Astrocyte (in vitro differentiated cells and primary cell): Measurements from ENCODE around the gene RBM17. TPM values are rescaled to one million over a fixed set of nuclear protein-coding genes. Genes with fewer than 3 reads are reported as not detected.
"Not testable (repeated sequence)": the region's sequence is repeated elsewhere in the genome, so short reads cannot be mapped to it uniquely, and the experiment has no call there.

Experiments
- DNase-seq: peaks from one replicate; pipeline ENCODE4 v3.0.0-alpha.2; 2010; ENCODE audit warnings: low read depth
- FAIRE-seq: peaks from 2 replicates; lab custom pipeline; 2011; peaks lifted over from hg19 to GRCh38; lab: Jason Lieb, UNC
- H2AFZ ChIP-seq: 2 replicates; pipeline ENCODE4 v1.6.0; 2012; ENCODE audit warnings: low read depth, low read length, inconsistent platforms
- H3K27ac ChIP-seq: 2 replicates; pipeline ENCODE4 v1.5.1; 2011; ENCODE audit warnings: low read depth, low read length, inconsistent platforms
- H3K27me3 ChIP-seq: 2 replicates; pipeline ENCODE4 v1.6.0; 2011; ENCODE audit warnings: low read length, inconsistent platforms; ENCODE audit not compliant: insufficient read depth
- H3K36me3 ChIP-seq: 2 replicates; pipeline ENCODE4 v1.5.1; 2011; ENCODE audit warnings: low read length, inconsistent platforms; ENCODE audit not compliant: insufficient read depth
- H3K4me1 ChIP-seq: 2 replicates; pipeline ENCODE4 v1.5.1; 2011; ENCODE audit warnings: low read length, inconsistent platforms; ENCODE audit not compliant: insufficient read depth
- H3K4me2 ChIP-seq: 2 replicates; pipeline ENCODE4 v1.6.0; 2012; ENCODE audit warnings: low read length, inconsistent platforms
- H3K4me3 ChIP-seq: 2 replicates; pipeline ENCODE4 v1.5.1; 2011; ENCODE audit warnings: low read depth, mild to moderate bottlenecking, low read length, inconsistent platforms; ENCODE audit not compliant: insufficient read depth
- H3K79me2 ChIP-seq: 2 replicates; pipeline ENCODE4 v1.6.0; 2012; ENCODE audit warnings: mild to moderate bottlenecking, low read length, inconsistent platforms; ENCODE audit not compliant: insufficient read depth
- H3K9ac ChIP-seq: 2 replicates; pipeline ENCODE4 v1.6.0; 2012; ENCODE audit warnings: mild to moderate bottlenecking, low read length, inconsistent platforms
- H3K9me3 ChIP-seq: 2 replicates; pipeline ENCODE4 v1.5.1; 2012; ENCODE audit warnings: low read depth, mild to moderate bottlenecking, low read length, inconsistent platforms; ENCODE audit not compliant: insufficient read depth
- H4K20me1 ChIP-seq: 2 replicates; pipeline ENCODE4 v1.6.0; 2012; ENCODE audit warnings: low read length, inconsistent platforms; ENCODE audit not compliant: insufficient read depth
- H3K27ac Mint-ChIP-seq: one replicate; pipeline ENCODE4 v1.8.0; 2021; ENCODE audit warnings: mild to moderate bottlenecking, mixed read lengths; ENCODE audit not compliant: unreplicated experiment
- H3K27me3 Mint-ChIP-seq: one replicate; pipeline ENCODE4 v1.8.0; 2021; ENCODE audit warnings: low read depth, mixed read lengths; ENCODE audit not compliant: unreplicated experiment
- H3K36me3 Mint-ChIP-seq: one replicate; pipeline ENCODE4 v1.8.0; 2021; ENCODE audit warnings: low read depth, mixed read lengths; ENCODE audit not compliant: unreplicated experiment
- H3K4me1 Mint-ChIP-seq: one replicate; pipeline ENCODE4 v1.8.0; 2021; ENCODE audit warnings: low read depth, mixed read lengths; ENCODE audit not compliant: unreplicated experiment
- H3K4me3 Mint-ChIP-seq: one replicate; pipeline ENCODE4 v1.8.0; 2021; ENCODE audit warnings: mild to moderate bottlenecking, moderate library complexity, mixed read lengths; ENCODE audit not compliant: unreplicated experiment
- H3K9me3 Mint-ChIP-seq: one replicate; pipeline ENCODE4 v1.8.0; 2021; ENCODE audit warnings: mild to moderate bottlenecking, mixed read lengths; ENCODE audit not compliant: unreplicated experiment
- CTCF ChIP-seq: IDR thresholded peaks from 2 replicates; pipeline ENCODE4 v1.5.1; 2011; ENCODE audit warnings: low read depth, mild to moderate bottlenecking, inconsistent platforms, low read length, moderate library complexity; ENCODE audit not compliant: insufficient read depth
- EZH2 ChIP-seq: IDR thresholded peaks from 2 replicates; pipeline ENCODE4 v1.6.1; 2012; ENCODE audit warnings: mild to moderate bottlenecking, low read length, inconsistent platforms; ENCODE audit not compliant: insufficient read depth
- total RNA-seq: library from RNA; stranded (reverse); gene quantifications from 2 replicates; pipeline ENCODE4 v1.2.1, GENCODE V29; 2021

Gene RBM17
- total RNA-seq, 1 donor from 2014 or later: 71.3 TPM

- Histone ChIP-seq H3K4me1 (no peaks in the 10 kb centered on the region), H3K4me3 (no peak overlapping the region), H3K9ac (no peak overlapping the region), H3K79me2 (peaks cover 45% of the 10 kb centered on the region), H3K27me3 (no peaks in the 10 kb centered on the region), H3K9me3 (no peaks in the 10 kb centered on the region), H3K36me3 (peaks cover 26% of the 10 kb centered on the region), H3K27ac (no peak overlapping the region), H4K20me1 (peaks cover 45% of the 10 kb centered on the region), H2AFZ (no peak overlapping the region), H3K4me2 (no peak overlapping the region)
- no peak for DNase-seq
- Mint-ChIP-seq H3K9me3 (no peaks in the 10 kb centered on the region), H3K36me3 (peaks cover 6% of the 10 kb centered on the region), H3K4me3 (no peak overlapping the region), H3K27ac (no peak overlapping the region), H3K4me1 (peaks cover 2% of the 10 kb centered on the region), H3K27me3 (no peaks in the 10 kb centered on the region)
- no peak for FAIRE-seq
- TF ChIP-seq EZH2: no peak
- TF ChIP-seq CTCF: no peak
These were observed 13.3 kb downstream of the RBM17 start for GRCh38 chr10:6102128-6102527.

GRCh38 chr10:6103591-6103990, 14.8 kb downstream of the RBM17 start:
- no peak for TF ChIP-seq EZH2
- TF ChIP-seq CTCF: no peak
- Histone ChIP-seq H3K27me3 (no peaks in the 10 kb centered on the region), H3K36me3 (peaks cover 35% of the 10 kb centered on the region), H3K9ac (no peak overlapping the region), H3K27ac (no peak overlapping the region), H3K4me1 (no peaks in the 10 kb centered on the region), H3K4me2 (no peak overlapping the region), H2AFZ (no peak overlapping the region), H3K79me2 (peaks cover 32% of the 10 kb centered on the region), H3K9me3 (no peaks in the 10 kb centered on the region), H3K4me3 (no peak overlapping the region), H4K20me1 (peaks cover 41% of the 10 kb centered on the region)
- Mint-ChIP-seq H3K4me1 (peaks cover 3% of the 10 kb centered on the region), H3K27me3 (no peaks in the 10 kb centered on the region), H3K4me3 (no peak overlapping the region), H3K27ac (no peak overlapping the region), H3K9me3 (no peaks in the 10 kb centered on the region), H3K36me3 (peaks cover 3% of the 10 kb centered on the region)
- DNase-seq (no peak), FAIRE-seq (no peak)

- H3K27ac ChIP-seq, H3K4me1 Mint-ChIP-seq, DNase-seq, FAIRE-seq, H3K36me3 Mint-ChIP-seq, H3K27me3 Mint-ChIP-seq, H3K9ac ChIP-seq, H3K4me3 Mint-ChIP-seq, H3K27me3 ChIP-seq, H3K4me1 ChIP-seq, H3K4me3 ChIP-seq, H2AFZ ChIP-seq, H3K9me3 Mint-ChIP-seq, H3K27ac Mint-ChIP-seq, H3K9me3 ChIP-seq, H3K4me2 ChIP-seq: not testable (repeated sequence)
- Histone ChIP-seq H4K20me1 (peaks cover 44% of the 10 kb centered on the region), H3K79me2 (peaks cover 17% of the 10 kb centered on the region), H3K36me3 (peaks cover 49% of the 10 kb centered on the region)
These were observed 18.8 kb downstream of the RBM17 start for GRCh38 chr10:6107616-6108015.
